SU-DHL-6 (cell line): ENCODE measurements around the gene COQ10B.

Experiments used
- CTCF ChIP-seq: fragments of 200-600 bp; sonication (generic); IDR thresholded peaks from one replicate; pipeline ENCODE4 v1.5.1; 2017; ENCODE audit warnings: antibody characterized with exemption, mild to moderate bottlenecking, low read length, moderate library complexity; ENCODE audit not compliant: insufficient read depth, poor library complexity, severe bottlenecking
- EZH2phosphoT487 ChIP-seq: fragments of 200-600 bp; sonication (generic), shearing (Covaris generic); conservative IDR thresholded peaks from 2 replicates; pipeline ENCODE4 v1.6.1; 2018; ENCODE audit warnings: mild to moderate bottlenecking, antibody characterized with exemption, low read length, moderate library complexity, mixed read lengths

GRCh38 chr2:197426723-197427603, 26.4 kb upstream of the COQ10B start:
- TF ChIP-seq CTCF, result no peak
- TF ChIP-seq EZH2phosphoT487, result no peak
